GM23338 (cell line): ENCODE data around the gene VEGFD. TPM values are rescaled to one million over a fixed set of nuclear protein-coding genes. Genes with fewer than 3 reads are reported as not detected.

Experiments used
- ATAC-seq: fragments of 200-7000 bp; cut with Tn5 transposase; 3 replicates; pipeline ENCODE4 v1.9.1; 2020
- DNase-seq: peaks from one replicate; pipeline ENCODE4 v3.0.0-alpha.2; 2015; ENCODE audit warnings: low spot score
- H2AFZ ChIP-seq: fragments of 200-600 bp; sonication (generic); 2 replicates; pipeline ENCODE4 v1.8.0; 2016; ENCODE audit warnings: antibody characterized with exemption, mild to moderate bottlenecking, moderate library complexity
- H3F3A ChIP-seq: fragments of 200-600 bp; sonication (generic); replicated peaks from 2 replicates; pipeline ENCODE4 v1.8.0; 2017; ENCODE audit warnings: antibody characterized with exemption, mixed run types, low read depth
- H3K27ac ChIP-seq: fragments of 200-600 bp; sonication (generic); 2 replicates; pipeline ENCODE4 v1.6.1; 2016; ENCODE audit warnings: low read depth
- H3K27me3 ChIP-seq: fragments of 200-600 bp; sonication (generic); 2 replicates; pipeline ENCODE4 v1.8.0; 2016; ENCODE audit warnings: mild to moderate bottlenecking, mixed run types, moderate library complexity; ENCODE audit not compliant: insufficient read depth
- H3K36me3 ChIP-seq: fragments of 200-600 bp; sonication (generic); 2 replicates; pipeline ENCODE4 v1.8.0; 2016; ENCODE audit warnings: mild to moderate bottlenecking; ENCODE audit not compliant: insufficient read depth
- H3K4me1 ChIP-seq: fragments of 200-600 bp; sonication (generic); 2 replicates; pipeline ENCODE4 v1.8.0; 2016; ENCODE audit warnings: mild to moderate bottlenecking, moderate library complexity; ENCODE audit not compliant: insufficient read depth
- H3K4me2 ChIP-seq: fragments of 200-600 bp; sonication (generic); 2 replicates; pipeline ENCODE4 v1.7.1; 2017; ENCODE audit warnings: mixed run types
- H3K4me3 ChIP-seq: fragments of 200-600 bp; sonication (generic); 2 replicates; pipeline ENCODE4 v1.6.1; 2016; ENCODE audit warnings: mixed run types
- H3K79me2 ChIP-seq: fragments of 200-600 bp; sonication (generic); replicated peaks from 2 replicates; pipeline ENCODE4 v1.8.0; 2017; ENCODE audit warnings: mild to moderate bottlenecking; ENCODE audit not compliant: insufficient read depth
- H3K9me2 ChIP-seq: fragments of 200-600 bp; sonication (generic); 2 replicates; pipeline ENCODE4 v1.8.0; 2017; ENCODE audit not compliant: insufficient read depth
- H4K20me1 ChIP-seq: fragments of 200-600 bp; sonication (generic); replicated peaks from 2 replicates; pipeline ENCODE4 v1.8.0; 2017; ENCODE audit warnings: mild to moderate bottlenecking; ENCODE audit not compliant: insufficient read depth
- H3K27ac Mint-ChIP-seq: 2 replicates; pipeline ENCODE4 v1.8.0; 2020; ENCODE audit warnings: inconsistent platforms, mild to moderate bottlenecking, moderate library complexity, mixed read lengths
- H3K27me3 Mint-ChIP-seq: 3 replicates; pipeline ENCODE4 v1.8.0; 2022; ENCODE audit warnings: low read depth, mild to moderate bottlenecking, moderate library complexity, mixed read lengths, inconsistent platforms; ENCODE audit not compliant: insufficient read depth, poor library complexity
- H3K36me3 Mint-ChIP-seq: 3 replicates; pipeline ENCODE4 v1.8.0; 2021; ENCODE audit warnings: low read depth, mild to moderate bottlenecking, inconsistent platforms, moderate library complexity, mixed read lengths
- H3K4me1 Mint-ChIP-seq: 3 replicates; pipeline ENCODE4 v1.8.0; 2020; ENCODE audit warnings: mild to moderate bottlenecking, inconsistent platforms, mixed read lengths
- H3K4me3 Mint-ChIP-seq: 3 replicates; pipeline ENCODE4 v1.8.0; 2021; ENCODE audit warnings: moderate library complexity, mild to moderate bottlenecking, inconsistent platforms, mixed read lengths
- H3K9me3 Mint-ChIP-seq: 3 replicates; pipeline ENCODE4 v1.8.0; 2020; ENCODE audit warnings: moderate library complexity, mild to moderate bottlenecking, inconsistent platforms, mixed read lengths
- CREB1 ChIP-seq: fragments of 250-450 bp; sonication (Bioruptor Pico); IDR thresholded peaks from 2 replicates; pipeline ENCODE4 v1.5.0; 2020; ENCODE audit warnings: low read depth, mild to moderate bottlenecking, moderate library complexity
- EZH2 ChIP-seq: fragments of 200-600 bp; sonication (generic); IDR thresholded peaks from one replicate; pipeline ENCODE4 v1.8.0; 2017; ENCODE audit warnings: antibody characterized with exemption, mild to moderate bottlenecking, low read depth; ENCODE audit not compliant: unreplicated experiment
- EZH2phosphoT487 ChIP-seq: fragments of 200-600 bp; sonication (generic); IDR thresholded peaks from one replicate; pipeline ENCODE4 v1.8.1; 2018; ENCODE audit warnings: antibody characterized with exemption; ENCODE audit not compliant: unreplicated experiment
- JUNB ChIP-seq: IDR thresholded peaks from one replicate; pipeline ENCODE4 v1.6.1; 2016; ENCODE audit warnings: antibody characterized with exemption; ENCODE audit not compliant: unreplicated experiment
- ZNF114 ChIP-seq: fragments of 250-450 bp; sonication (Bioruptor Pico); IDR thresholded peaks from 2 replicates; pipeline ENCODE4 v1.5.0; 2020; ENCODE audit warnings: mild to moderate bottlenecking, moderate library complexity
- ZNF331 ChIP-seq: fragments of 250-450 bp; sonication (Bioruptor Pico); IDR thresholded peaks from 2 replicates; pipeline ENCODE4 v1.5.0; 2020; ENCODE audit warnings: low read depth, mild to moderate bottlenecking, moderate library complexity
- ZNF462 ChIP-seq: fragments of 250-450 bp; sonication (Bioruptor Pico); IDR thresholded peaks from 2 replicates; pipeline ENCODE4 v1.5.0; 2020; ENCODE audit warnings: mild to moderate bottlenecking, moderate library complexity
- polyA plus RNA-seq: library from polyadenylated mRNA; unstranded; fragments of >200 nt; fragmentation: Nextera tagmentation; extraction: Ambion mirVana; gene quantifications from 2 replicates; pipeline ENCODE4 v1.2.1, GENCODE V29; 2016
- total RNA-seq: library from RNA; depleted of rRNA; stranded (reverse); fragments of >200 nt; shearing (Covaris generic); gene quantifications from 2 replicates; pipeline ENCODE4 v1.2.3, GENCODE V29; 2014
- TF ChIP-seq, protein P1 (sequence below): IDR thresholded peaks from 2 replicates; pipeline ENCODE4 v1.6.1; 2016; ENCODE audit warnings: antibody characterized with exemption

Gene VEGFD
- total and polyA plus RNA-seq, 2 experiments from 2014 or later: 0.13 TPM; not detected in 1

DNA sequence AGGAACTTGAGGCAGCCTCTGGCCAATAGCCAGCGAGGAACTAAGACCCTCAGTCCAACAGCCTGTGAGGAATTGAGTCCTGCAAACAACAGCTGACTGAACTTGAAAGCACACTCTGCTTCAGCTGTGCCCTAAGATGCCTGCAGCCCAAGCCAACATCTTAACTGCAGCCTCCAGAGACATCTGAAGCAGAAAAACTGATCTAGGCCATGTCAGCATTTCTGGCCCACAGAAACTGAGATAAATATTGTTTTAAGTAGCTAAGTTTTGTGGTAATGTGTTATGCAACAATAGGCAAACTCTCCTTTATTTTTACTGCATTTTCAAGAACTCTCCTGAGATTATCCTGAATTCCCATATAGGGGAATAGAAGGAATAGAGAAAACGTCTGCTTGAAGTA is 24.5 kb downstream of the VEGFD start:
- no peaks in the 10 kb centered on the region for H3K9me2 ChIP-seq
- H3K4me3 ChIP-seq: no peak overlapping the region
- no peak overlapping the region for H3K27ac ChIP-seq
- DNase-seq (no peak), ATAC-seq (no peak)
- peaks cover 2% of the 10 kb centered on the region; the same call in 1 of the 3 replicates for H3K4me1 Mint-ChIP-seq
- no peak overlapping the region for H2AFZ ChIP-seq
- no peaks in the 10 kb centered on the region for H4K20me1 ChIP-seq
- no peaks in the 10 kb centered on the region for H3F3A ChIP-seq
- no peaks in the 10 kb centered on the region for H3K36me3 Mint-ChIP-seq
- no peaks in the 10 kb centered on the region for H3K4me1 ChIP-seq
- no peaks in the 10 kb centered on the region for H3K9me3 Mint-ChIP-seq
- H3K27ac Mint-ChIP-seq: no peak overlapping the region
- H3K36me3 ChIP-seq: no peaks in the 10 kb centered on the region
- no peaks in the 10 kb centered on the region for H3K79me2 ChIP-seq
- H3K27me3 ChIP-seq: no peaks in the 10 kb centered on the region
- no peak overlapping the region for H3K4me3 Mint-ChIP-seq
- no peak overlapping the region for H3K4me2 ChIP-seq
- no peak for TF ChIP-seq ZNF462
- no peak for TF ChIP-seq EZH2phosphoT487
- no peak for TF ChIP-seq ZNF114
- TF ChIP-seq, protein P1, sequence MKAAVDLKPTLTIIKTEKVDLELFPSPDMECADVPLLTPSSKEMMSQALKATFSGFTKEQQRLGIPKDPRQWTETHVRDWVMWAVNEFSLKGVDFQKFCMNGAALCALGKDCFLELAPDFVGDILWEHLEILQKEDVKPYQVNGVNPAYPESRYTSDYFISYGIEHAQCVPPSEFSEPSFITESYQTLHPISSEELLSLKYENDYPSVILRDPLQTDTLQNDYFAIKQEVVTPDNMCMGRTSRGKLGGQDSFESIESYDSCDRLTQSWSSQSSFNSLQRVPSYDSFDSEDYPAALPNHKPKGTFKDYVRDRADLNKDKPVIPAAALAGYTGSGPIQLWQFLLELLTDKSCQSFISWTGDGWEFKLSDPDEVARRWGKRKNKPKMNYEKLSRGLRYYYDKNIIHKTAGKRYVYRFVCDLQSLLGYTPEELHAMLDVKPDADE: no peak
- no peak for TF ChIP-seq ZNF331 (CRISPR knock-in tag)
- TF ChIP-seq JUNB: no peak
- TF ChIP-seq EZH2: no peak
- TF ChIP-seq CREB1: no peak
- H3K27me3 Mint-ChIP-seq: no peaks in the 10 kb centered on the region
